A549 (cell line): ENCODE results near the gene SHC4.

Source experiments
- FOSL2 ChIP-seq, 2 experiments: fragments of 450-650 bp in 1 of 2; fragments of >200 bp in 1 of 2; sonication (Bioruptor Twin) in 1 of 2; formaldehyde crosslinking; IDR thresholded peaks; 2 replicates each; pipeline versions ENCODE4 v1.5.0 to v1.6.1; 2016 to 2020; ENCODE audit warnings: mild to moderate bottlenecking in 1 of 2, moderate library complexity in 1 of 2
- HOXA7 ChIP-seq: fragments of 250-450 bp; sonication (Bioruptor Pico); IDR thresholded peaks from 2 replicates; pipeline ENCODE4 v1.5.0; 2020; ENCODE audit warnings: mild to moderate bottlenecking, moderate library complexity
- POLR2A ChIP-seq: IDR thresholded peaks from 2 replicates; pipeline ENCODE4 v1.6.1; 2012; ENCODE audit warnings: mild to moderate bottlenecking, low read length
- RAD21 ChIP-seq, 2 experiments: fragments of >200 bp in 1 of 2; sonication (Bioruptor Twin) in 1 of 2; formaldehyde crosslinking in 1 of 2; IDR thresholded peaks in 1 of 2; conservative IDR thresholded peaks in 1 of 2; 2 replicates in 1 of 2; 3 replicates in 1 of 2; pipeline ENCODE4 v1.6.1; 2012 to 2018; ENCODE audit warnings: inconsistent platforms in 1 of 2
- RFX5 ChIP-seq: fragments of 450-650 bp; IDR thresholded peaks from 2 replicates; pipeline ENCODE4 v1.7.1; 2014; ENCODE audit warnings: antibody characterized with exemption, mild to moderate bottlenecking, moderate library complexity
- SREBF2 ChIP-seq: fragments of 450-650 bp; IDR thresholded peaks from 2 replicates; pipeline ENCODE4 v1.6.1; 2014; ENCODE audit warnings: mild to moderate bottlenecking, moderate library complexity
- TF ChIP-seq, protein P1 (sequence below): fragments of >200 bp; sonication (Bioruptor Twin); formaldehyde crosslinking; IDR thresholded peaks from 3 replicates; pipeline ENCODE4 v1.5.1; 2016

DNA sequence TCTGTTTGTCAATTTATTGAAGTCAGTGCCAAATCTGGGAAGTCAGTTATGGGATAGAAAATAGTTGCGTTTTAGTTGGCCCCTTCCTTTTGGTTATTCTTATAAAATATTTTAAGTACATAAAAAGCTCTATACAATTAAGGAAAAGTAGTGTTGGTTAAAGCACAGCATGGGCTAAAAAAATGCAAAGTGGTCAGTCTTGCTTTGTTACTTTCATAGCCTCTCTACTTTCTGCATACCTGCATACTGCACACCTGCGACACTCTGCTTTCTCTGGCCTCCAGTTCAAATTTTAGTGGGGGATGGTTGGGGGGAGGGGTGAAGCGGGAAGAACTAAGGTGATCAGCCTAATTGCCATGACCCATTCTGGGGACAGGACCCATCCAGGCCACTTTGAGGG is 21.8 kb upstream of the SHC4 start:
- no peak for TF ChIP-seq SREBF2
- TF ChIP-seq, protein P1, sequence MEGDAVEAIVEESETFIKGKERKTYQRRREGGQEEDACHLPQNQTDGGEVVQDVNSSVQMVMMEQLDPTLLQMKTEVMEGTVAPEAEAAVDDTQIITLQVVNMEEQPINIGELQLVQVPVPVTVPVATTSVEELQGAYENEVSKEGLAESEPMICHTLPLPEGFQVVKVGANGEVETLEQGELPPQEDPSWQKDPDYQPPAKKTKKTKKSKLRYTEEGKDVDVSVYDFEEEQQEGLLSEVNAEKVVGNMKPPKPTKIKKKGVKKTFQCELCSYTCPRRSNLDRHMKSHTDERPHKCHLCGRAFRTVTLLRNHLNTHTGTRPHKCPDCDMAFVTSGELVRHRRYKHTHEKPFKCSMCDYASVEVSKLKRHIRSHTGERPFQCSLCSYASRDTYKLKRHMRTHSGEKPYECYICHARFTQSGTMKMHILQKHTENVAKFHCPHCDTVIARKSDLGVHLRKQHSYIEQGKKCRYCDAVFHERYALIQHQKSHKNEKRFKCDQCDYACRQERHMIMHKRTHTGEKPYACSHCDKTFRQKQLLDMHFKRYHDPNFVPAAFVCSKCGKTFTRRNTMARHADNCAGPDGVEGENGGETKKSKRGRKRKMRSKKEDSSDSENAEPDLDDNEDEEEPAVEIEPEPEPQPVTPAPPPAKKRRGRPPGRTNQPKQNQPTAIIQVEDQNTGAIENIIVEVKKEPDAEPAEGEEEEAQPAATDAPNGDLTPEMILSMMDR = no peak
- TF ChIP-seq RAD21 (conservative IDR thresholded peaks at IDR 0.05 in 1 of 2, IDR thresholded peaks at IDR 0.05 in 1 of 2) = no peak
- no peak for TF ChIP-seq HOXA7
- TF ChIP-seq FOSL2 (IDR thresholded peaks at IDR 0.05) = no peak
- no peak for TF ChIP-seq FOSL2 (CRISPR knock-in tag; IDR thresholded peaks at IDR 0.05)
- TF ChIP-seq POLR2A = no peak
- no peak for TF ChIP-seq RFX5
